Measurements from ENCODE around the gene IL26.

IL26 gene

DNA sequence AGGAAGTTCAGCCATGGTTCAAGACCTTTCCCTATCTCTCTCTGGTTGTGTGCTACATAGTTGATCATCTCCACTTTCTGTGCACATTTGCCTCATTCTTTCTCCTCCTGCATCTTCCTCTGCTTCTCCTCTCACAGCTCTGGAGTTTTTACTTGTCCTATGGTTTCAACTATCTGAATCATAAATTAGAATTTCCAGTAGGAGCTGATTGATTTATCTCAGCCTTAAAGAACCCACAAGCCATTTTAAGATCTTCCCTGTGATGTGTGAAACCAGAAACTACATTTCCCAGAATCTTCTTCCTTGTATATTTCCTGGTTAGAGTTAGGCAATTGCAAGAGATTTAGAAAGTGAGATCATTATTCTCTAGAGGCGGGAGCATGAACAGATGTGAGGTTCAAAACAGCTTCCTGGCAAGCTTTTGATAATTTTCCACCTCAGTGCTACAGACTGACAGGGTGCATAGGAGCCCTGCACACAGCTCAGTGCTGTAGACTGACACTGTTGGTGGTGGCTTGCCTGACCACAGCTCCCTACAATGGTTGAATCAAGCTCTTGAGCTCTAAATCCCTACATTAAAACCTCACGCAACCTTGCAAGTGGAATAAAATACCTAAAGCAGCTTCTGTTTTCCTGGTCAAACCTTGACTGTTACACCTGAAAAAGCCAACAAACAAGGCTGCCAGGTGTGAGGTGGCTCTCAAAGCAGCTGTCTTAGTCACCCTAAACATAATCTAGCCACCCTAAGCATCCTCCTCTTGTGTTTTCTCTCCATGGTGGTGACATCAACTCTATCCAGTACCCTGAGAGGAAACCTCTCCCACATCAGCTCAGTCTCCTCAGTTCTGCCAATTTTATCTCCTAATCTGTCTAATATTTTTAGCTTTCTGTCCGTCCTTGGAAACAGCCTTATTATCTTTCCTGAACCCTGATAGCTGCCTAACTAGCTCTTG is 44.5 kb downstream of the IL26 start:
- H3K27me3 ChIP-seq (ENCODE audit: insufficient read depth, low read length): peaks cover 3% of the 10 kb centered on the region
- no peak overlapping the region for H3K14ac ChIP-seq (ENCODE audit: low read length)
- no peak overlapping the region for H2BK12ac ChIP-seq (ENCODE audit: low read length)
- no peak overlapping the region for H4K12ac ChIP-seq (ENCODE audit: low read depth, low read length)
- DNase-seq: no peak
- H3K79me1 ChIP-seq (ENCODE audit: low read length): no peaks in the 10 kb centered on the region
- H3K4ac ChIP-seq (ENCODE audit: low read depth, low read length): no peak overlapping the region
- no peak overlapping the region for H2AFZ ChIP-seq (ENCODE audit: insufficient read depth, low read length, poor library complexity)
- no peaks in the 10 kb centered on the region for H3K79me2 ChIP-seq (ENCODE audit: control insufficient read depth, insufficient read depth, low read length, poor library complexity)
- H2BK5ac ChIP-seq (ENCODE audit: low read depth, low read length, poor library complexity): no peak overlapping the region
- H3K4me1 ChIP-seq (ENCODE audit: control insufficient read depth in 1 of 2, insufficient read depth in 2 of 2, low read length in 2 of 2): peaks cover 2% of the 10 kb centered on the region in 2 experiments
- no peak overlapping the region for H2BK120ac ChIP-seq (ENCODE audit: insufficient read depth, low read length, poor library complexity)
- no peak overlapping the region for H2AK5ac ChIP-seq (ENCODE audit: low read length)
- WGBS (ENCODE audit: extremely low coverage, insufficient coverage, insufficient read length): no CpG with 5 or more reads among the region's 3 CpGs
- H3K4me3 ChIP-seq (ENCODE audit: low read depth, low read length): no peak overlapping the region
- H3K9ac ChIP-seq (ENCODE audit: low read length): no peak overlapping the region
- H3K27ac ChIP-seq (ENCODE audit: low read depth, low read length): no peak overlapping the region
- H3K18ac ChIP-seq (ENCODE audit: low read length): no peak overlapping the region
- no peak overlapping the region for H3K23ac ChIP-seq (ENCODE audit: low read length)
- H3K4me2 ChIP-seq (ENCODE audit: low read length): no peak overlapping the region
- H4K8ac ChIP-seq (ENCODE audit: low read depth, low read length): no peak overlapping the region
- H4K91ac ChIP-seq (ENCODE audit: low read depth, low read length): no peak overlapping the region
- no peaks in the 10 kb centered on the region for H3K36me3 ChIP-seq (ENCODE audit: control insufficient read depth in 1 of 2, insufficient read depth in 2 of 2, low read length in 2 of 2)
- H3K9me3 ChIP-seq (ENCODE audit: insufficient read depth, low read depth, low read length): no peaks in the 10 kb centered on the region

DNA sequence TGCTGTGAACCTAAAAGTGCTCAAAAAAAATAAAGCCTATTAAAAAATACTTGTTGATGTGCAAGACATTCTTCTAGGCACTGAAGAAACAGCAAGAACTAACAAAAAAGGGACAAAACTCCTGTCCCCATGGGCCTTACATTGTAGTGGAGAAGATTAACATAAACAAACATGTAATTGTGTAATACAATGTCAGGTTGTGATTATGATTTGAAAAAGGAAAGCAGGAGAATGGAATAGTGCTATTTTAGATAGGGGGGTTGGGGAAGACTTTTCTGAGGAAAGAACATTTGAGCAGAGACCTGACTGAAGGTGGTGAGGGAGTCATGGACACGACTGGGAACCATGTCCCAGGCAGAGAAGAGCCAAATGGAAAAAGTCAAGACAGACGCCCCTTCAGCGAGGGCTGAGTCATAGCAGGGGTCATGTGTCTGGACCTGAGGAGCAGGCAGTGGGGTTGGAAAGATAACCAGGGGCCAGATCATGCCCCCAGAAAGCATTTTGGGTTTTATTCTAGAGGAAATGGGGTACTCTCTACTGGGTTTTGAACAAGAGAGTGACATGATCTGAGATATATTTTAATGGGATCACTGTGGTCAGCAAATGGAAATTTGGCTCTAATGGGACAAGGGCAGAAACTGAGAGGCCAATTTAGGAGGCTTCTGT is 46.7 kb downstream of the IL26 start:
- Histone ChIP-seq H3K4me2 (ENCODE audit: low read length) (no peak overlapping the region), H4K8ac (ENCODE audit: low read depth, low read length) (no peak overlapping the region), H3K9me3 (ENCODE audit: insufficient read depth, low read depth, low read length) (no peaks in the 10 kb centered on the region), H3K4me3 (ENCODE audit: low read depth, low read length) (no peak overlapping the region), H2BK120ac (ENCODE audit: insufficient read depth, low read length, poor library complexity) (no peak overlapping the region), H2AK5ac (ENCODE audit: low read length) (no peak overlapping the region), H3K4me1 (ENCODE audit: control insufficient read depth in 1 of 2, insufficient read depth in 2 of 2, low read length in 2 of 2) (peaks cover 2% of the 10 kb centered on the region in 2 experiments), H3K18ac (ENCODE audit: low read length) (no peak overlapping the region), H3K4ac (ENCODE audit: low read depth, low read length) (no peak overlapping the region), H3K23ac (ENCODE audit: low read length) (no peak overlapping the region), H2AFZ (ENCODE audit: insufficient read depth, low read length, poor library complexity) (no peak overlapping the region), H3K27me3 (ENCODE audit: insufficient read depth, low read length) (peaks cover under 1% of the 10 kb centered on the region), H4K91ac (ENCODE audit: low read depth, low read length) (no peak overlapping the region), H2BK12ac (ENCODE audit: low read length) (no peak overlapping the region), H4K12ac (ENCODE audit: low read depth, low read length) (no peak overlapping the region), H3K36me3 (ENCODE audit: control insufficient read depth in 1 of 2, insufficient read depth in 2 of 2, low read length in 2 of 2) (no peaks in the 10 kb centered on the region), H3K79me1 (ENCODE audit: low read length) (no peaks in the 10 kb centered on the region), H2BK5ac (ENCODE audit: low read depth, low read length, poor library complexity) (no peak overlapping the region), H3K79me2 (ENCODE audit: control insufficient read depth, insufficient read depth, low read length, poor library complexity) (no peaks in the 10 kb centered on the region), H3K9ac (ENCODE audit: low read length) (no peak overlapping the region), H3K14ac (ENCODE audit: low read length) (no peak overlapping the region), H3K27ac (ENCODE audit: low read depth, low read length) (no peak overlapping the region)
- no peak for DNase-seq
- no CpG with 5 or more reads among the region's 3 CpGs for WGBS (ENCODE audit: extremely low coverage, insufficient coverage, insufficient read length)

DNA sequence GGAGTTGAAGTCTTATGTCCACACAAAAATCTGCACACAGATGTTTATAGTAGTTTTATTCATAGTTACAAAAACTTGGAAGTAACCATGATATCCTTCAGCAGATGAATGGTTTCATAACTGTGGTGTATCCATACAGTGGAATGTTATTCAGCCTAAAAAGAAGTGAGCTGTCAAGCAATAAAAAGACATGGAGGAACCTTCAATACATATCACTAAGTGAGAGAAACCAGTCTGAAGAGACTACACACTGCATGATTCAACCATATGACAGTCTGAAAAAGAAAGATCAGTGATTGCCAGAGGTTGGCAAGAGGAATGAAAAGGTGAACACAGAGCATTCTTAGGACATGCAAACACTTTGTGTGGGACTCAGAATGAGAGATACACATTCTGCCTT is 47.4 kb downstream of the IL26 start:
- Histone ChIP-seq H3K36me3 (ENCODE audit: control insufficient read depth in 1 of 2, insufficient read depth in 2 of 2, low read length in 2 of 2) (no peaks in the 10 kb centered on the region), H3K79me2 (ENCODE audit: control insufficient read depth, insufficient read depth, low read length, poor library complexity) (no peaks in the 10 kb centered on the region), H3K27ac (ENCODE audit: low read depth, low read length) (no peak overlapping the region), H2BK5ac (ENCODE audit: low read depth, low read length, poor library complexity) (no peak overlapping the region), H2BK12ac (ENCODE audit: low read length) (no peak overlapping the region), H3K4me1 (ENCODE audit: control insufficient read depth in 1 of 2, insufficient read depth in 2 of 2, low read length in 2 of 2) (peaks cover 2% of the 10 kb centered on the region in 2 experiments), H2BK120ac (ENCODE audit: insufficient read depth, low read length, poor library complexity) (no peak overlapping the region), H3K4me3 (ENCODE audit: low read depth, low read length) (no peak overlapping the region), H4K91ac (ENCODE audit: low read depth, low read length) (no peak overlapping the region), H3K9me3 (ENCODE audit: insufficient read depth, low read depth, low read length) (no peaks in the 10 kb centered on the region), H3K14ac (ENCODE audit: low read length) (no peak overlapping the region), H3K27me3 (ENCODE audit: insufficient read depth, low read length) (no peaks in the 10 kb centered on the region), H2AK5ac (ENCODE audit: low read length) (no peak overlapping the region), H3K18ac (ENCODE audit: low read length) (no peak overlapping the region), H4K12ac (ENCODE audit: low read depth, low read length) (no peak overlapping the region), H3K79me1 (ENCODE audit: low read length) (no peaks in the 10 kb centered on the region), H3K9ac (ENCODE audit: low read length) (no peak overlapping the region), H2AFZ (ENCODE audit: insufficient read depth, low read length, poor library complexity) (no peak overlapping the region), H3K4me2 (ENCODE audit: low read length) (no peak overlapping the region), H4K8ac (ENCODE audit: low read depth, low read length) (no peak overlapping the region), H3K23ac (ENCODE audit: low read length) (no peak overlapping the region), H3K4ac (ENCODE audit: low read depth, low read length) (no peak overlapping the region)
- DNase-seq: no peak

DNA sequence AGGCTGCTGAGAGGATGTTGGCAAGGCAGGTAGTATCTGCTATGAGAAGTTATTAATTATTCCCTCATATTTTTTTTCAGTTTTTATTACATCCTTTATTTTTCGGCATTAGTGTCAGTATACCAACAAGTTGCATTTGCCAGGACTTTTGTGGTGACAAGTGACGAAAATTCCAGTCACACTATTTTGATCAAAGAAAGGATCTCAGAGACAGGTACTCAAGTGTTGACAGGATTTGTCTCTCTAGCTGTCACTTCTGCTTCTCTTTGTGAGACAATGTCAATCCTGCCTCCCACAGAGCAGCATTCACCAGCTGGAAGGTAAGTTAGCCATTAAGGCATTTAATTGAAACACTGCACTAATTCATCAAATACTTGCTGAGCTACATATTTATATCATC is 48.0 kb downstream of the IL26 start:
- Histone ChIP-seq H2BK5ac (ENCODE audit: low read depth, low read length, poor library complexity) (no peak overlapping the region), H3K79me2 (ENCODE audit: control insufficient read depth, insufficient read depth, low read length, poor library complexity) (no peaks in the 10 kb centered on the region), H3K9me3 (ENCODE audit: insufficient read depth, low read depth, low read length) (no peaks in the 10 kb centered on the region), H3K4me3 (ENCODE audit: low read depth, low read length) (no peak overlapping the region), H2AFZ (ENCODE audit: insufficient read depth, low read length, poor library complexity) (no peak overlapping the region), H4K12ac (ENCODE audit: low read depth, low read length) (no peak overlapping the region), H3K27ac (ENCODE audit: low read depth, low read length) (no peak overlapping the region), H3K4ac (ENCODE audit: low read depth, low read length) (no peak overlapping the region), H3K36me3 (ENCODE audit: control insufficient read depth in 1 of 2, insufficient read depth in 2 of 2, low read length in 2 of 2) (no peaks in the 10 kb centered on the region), H2BK120ac (ENCODE audit: insufficient read depth, low read length, poor library complexity) (no peak overlapping the region), H4K8ac (ENCODE audit: low read depth, low read length) (no peak overlapping the region), H3K9ac (ENCODE audit: low read length) (no peak overlapping the region), H3K79me1 (ENCODE audit: low read length) (no peaks in the 10 kb centered on the region), H4K91ac (ENCODE audit: low read depth, low read length) (no peak overlapping the region), H2AK5ac (ENCODE audit: low read length) (no peak overlapping the region), H3K18ac (ENCODE audit: low read length) (no peak overlapping the region), H3K27me3 (ENCODE audit: insufficient read depth, low read length) (no peaks in the 10 kb centered on the region), H3K14ac (ENCODE audit: low read length) (no peak overlapping the region), H3K4me1 (ENCODE audit: control insufficient read depth in 1 of 2, insufficient read depth in 2 of 2, low read length in 2 of 2) (peaks cover 2% of the 10 kb centered on the region in 2 experiments), H3K4me2 (ENCODE audit: low read length) (no peak overlapping the region), H3K23ac (ENCODE audit: low read length) (no peak overlapping the region), H2BK12ac (ENCODE audit: low read length) (no peak overlapping the region)
- WGBS (ENCODE audit: extremely low coverage, insufficient coverage, insufficient read length): no CpG with 5 or more reads among the region's 2 CpGs
- no peak for DNase-seq

All from trophoblast cell (in vitro differentiated cells and primary cell).